ENCODE data around the gene TMEM158. TPM values are rescaled to one million over a fixed set of nuclear protein-coding genes. Genes with fewer than 3 reads are reported as not detected.

The TMEM158 gene
- total and polyA plus RNA-seq, 2 of the 8 experiments (the other 6 are each of a cell fraction or from before 2014, with no cell fraction given): 6.8 to 30.3 TPM

DNA sequence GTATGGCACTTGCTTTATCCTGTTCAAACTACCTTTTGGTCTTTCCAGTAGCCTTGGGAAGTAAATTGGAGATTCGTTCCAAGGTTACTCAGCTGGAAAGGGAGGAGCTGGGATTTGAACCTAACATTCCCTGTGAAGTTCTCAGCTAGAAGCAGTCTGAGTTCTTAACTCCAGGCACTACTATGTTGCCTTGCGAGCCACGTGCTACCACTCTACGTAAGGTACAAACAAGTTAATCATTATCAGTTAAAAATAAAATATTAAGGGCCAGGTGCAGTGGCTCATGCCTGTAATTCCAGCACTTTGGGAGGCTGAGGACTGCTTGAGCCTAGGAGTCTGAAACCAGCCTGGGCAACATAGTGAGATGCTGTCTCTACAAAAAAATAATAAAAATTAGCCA lies 49.2 kb downstream of the TMEM158 start (continued):
- TF ChIP-seq, protein P1, sequence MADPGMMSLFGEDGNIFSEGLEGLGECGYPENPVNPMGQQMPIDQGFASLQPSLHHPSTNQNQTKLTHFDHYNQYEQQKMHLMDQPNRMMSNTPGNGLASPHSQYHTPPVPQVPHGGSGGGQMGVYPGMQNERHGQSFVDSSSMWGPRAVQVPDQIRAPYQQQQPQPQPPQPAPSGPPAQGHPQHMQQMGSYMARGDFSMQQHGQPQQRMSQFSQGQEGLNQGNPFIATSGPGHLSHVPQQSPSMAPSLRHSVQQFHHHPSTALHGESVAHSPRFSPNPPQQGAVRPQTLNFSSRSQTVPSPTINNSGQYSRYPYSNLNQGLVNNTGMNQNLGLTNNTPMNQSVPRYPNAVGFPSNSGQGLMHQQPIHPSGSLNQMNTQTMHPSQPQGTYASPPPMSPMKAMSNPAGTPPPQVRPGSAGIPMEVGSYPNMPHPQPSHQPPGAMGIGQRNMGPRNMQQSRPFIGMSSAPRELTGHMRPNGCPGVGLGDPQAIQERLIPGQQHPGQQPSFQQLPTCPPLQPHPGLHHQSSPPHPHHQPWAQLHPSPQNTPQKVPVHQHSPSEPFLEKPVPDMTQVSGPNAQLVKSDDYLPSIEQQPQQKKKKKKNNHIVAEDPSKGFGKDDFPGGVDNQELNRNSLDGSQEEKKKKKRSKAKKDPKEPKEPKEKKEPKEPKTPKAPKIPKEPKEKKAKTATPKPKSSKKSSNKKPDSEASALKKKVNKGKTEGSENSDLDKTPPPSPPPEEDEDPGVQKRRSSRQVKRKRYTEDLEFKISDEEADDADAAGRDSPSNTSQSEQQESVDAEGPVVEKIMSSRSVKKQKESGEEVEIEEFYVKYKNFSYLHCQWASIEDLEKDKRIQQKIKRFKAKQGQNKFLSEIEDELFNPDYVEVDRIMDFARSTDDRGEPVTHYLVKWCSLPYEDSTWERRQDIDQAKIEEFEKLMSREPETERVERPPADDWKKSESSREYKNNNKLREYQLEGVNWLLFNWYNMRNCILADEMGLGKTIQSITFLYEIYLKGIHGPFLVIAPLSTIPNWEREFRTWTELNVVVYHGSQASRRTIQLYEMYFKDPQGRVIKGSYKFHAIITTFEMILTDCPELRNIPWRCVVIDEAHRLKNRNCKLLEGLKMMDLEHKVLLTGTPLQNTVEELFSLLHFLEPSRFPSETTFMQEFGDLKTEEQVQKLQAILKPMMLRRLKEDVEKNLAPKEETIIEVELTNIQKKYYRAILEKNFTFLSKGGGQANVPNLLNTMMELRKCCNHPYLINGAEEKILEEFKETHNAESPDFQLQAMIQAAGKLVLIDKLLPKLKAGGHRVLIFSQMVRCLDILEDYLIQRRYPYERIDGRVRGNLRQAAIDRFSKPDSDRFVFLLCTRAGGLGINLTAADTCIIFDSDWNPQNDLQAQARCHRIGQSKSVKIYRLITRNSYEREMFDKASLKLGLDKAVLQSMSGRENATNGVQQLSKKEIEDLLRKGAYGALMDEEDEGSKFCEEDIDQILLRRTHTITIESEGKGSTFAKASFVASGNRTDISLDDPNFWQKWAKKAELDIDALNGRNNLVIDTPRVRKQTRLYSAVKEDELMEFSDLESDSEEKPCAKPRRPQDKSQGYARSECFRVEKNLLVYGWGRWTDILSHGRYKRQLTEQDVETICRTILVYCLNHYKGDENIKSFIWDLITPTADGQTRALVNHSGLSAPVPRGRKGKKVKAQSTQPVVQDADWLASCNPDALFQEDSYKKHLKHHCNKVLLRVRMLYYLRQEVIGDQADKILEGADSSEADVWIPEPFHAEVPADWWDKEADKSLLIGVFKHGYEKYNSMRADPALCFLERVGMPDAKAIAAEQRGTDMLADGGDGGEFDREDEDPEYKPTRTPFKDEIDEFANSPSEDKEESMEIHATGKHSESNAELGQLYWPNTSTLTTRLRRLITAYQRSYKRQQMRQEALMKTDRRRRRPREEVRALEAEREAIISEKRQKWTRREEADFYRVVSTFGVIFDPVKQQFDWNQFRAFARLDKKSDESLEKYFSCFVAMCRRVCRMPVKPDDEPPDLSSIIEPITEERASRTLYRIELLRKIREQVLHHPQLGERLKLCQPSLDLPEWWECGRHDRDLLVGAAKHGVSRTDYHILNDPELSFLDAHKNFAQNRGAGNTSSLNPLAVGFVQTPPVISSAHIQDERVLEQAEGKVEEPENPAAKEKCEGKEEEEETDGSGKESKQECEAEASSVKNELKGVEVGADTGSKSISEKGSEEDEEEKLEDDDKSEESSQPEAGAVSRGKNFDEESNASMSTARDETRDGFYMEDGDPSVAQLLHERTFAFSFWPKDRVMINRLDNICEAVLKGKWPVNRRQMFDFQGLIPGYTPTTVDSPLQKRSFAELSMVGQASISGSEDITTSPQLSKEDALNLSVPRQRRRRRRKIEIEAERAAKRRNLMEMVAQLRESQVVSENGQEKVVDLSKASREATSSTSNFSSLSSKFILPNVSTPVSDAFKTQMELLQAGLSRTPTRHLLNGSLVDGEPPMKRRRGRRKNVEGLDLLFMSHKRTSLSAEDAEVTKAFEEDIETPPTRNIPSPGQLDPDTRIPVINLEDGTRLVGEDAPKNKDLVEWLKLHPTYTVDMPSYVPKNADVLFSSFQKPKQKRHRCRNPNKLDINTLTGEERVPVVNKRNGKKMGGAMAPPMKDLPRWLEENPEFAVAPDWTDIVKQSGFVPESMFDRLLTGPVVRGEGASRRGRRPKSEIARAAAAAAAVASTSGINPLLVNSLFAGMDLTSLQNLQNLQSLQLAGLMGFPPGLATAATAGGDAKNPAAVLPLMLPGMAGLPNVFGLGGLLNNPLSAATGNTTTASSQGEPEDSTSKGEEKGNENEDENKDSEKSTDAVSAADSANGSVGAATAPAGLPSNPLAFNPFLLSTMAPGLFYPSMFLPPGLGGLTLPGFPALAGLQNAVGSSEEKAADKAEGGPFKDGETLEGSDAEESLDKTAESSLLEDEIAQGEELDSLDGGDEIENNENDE (IDR thresholded peaks at IDR 0.05; ENCODE audit: insufficient replicate concordance, low read length): no peak
- TF ChIP-seq POLR2AphosphoS5 (IDR thresholded peaks at IDR 0.05; ENCODE audit: low read depth, low read length) (no peak), NRF1 (IDR thresholded peaks at IDR 0.05; ENCODE audit: low read depth, low read length) (no peak), RXRA (IDR thresholded peaks at IDR 0.05; ENCODE audit: insufficient read depth, low read depth, low read length) (no peak), CREB1 (IDR thresholded peaks at IDR 0.05) (no peak), MAFK (IDR thresholded peaks at IDR 0.05; ENCODE audit: low read depth, low read length) (no peak), SIX5 (IDR thresholded peaks at IDR 0.05; ENCODE audit: low read depth, low read length) (no peak), PHF8 (conservative IDR thresholded peaks at IDR 0.05; ENCODE audit: low read depth, low read length) (no peak), CHD2 (IDR thresholded peaks at IDR 0.05; ENCODE audit: low read length) (no peak), KDM5A (IDR thresholded peaks at IDR 0.05; ENCODE audit: low read length) (no peak), SP4 (IDR thresholded peaks at IDR 0.05; ENCODE audit: low read length) (no peak), JUN (IDR thresholded peaks at IDR 0.05; ENCODE audit: low read depth, low read length) (no peak)
- TF ChIP-seq, protein P2, sequence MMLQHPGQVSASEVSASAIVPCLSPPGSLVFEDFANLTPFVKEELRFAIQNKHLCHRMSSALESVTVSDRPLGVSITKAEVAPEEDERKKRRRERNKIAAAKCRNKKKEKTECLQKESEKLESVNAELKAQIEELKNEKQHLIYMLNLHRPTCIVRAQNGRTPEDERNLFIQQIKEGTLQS (IDR thresholded peaks at IDR 0.05; ENCODE audit: insufficient read depth, low read depth, low read length): no peak

Data from H1 (cell line).